ENCODE measurements around the gene KMO. TPM values are rescaled to one million over a fixed set of nuclear protein-coding genes. Genes with fewer than 3 reads are reported as not detected.
A peak's percentile ranks its signal among the peaks of the same experiment; 100 is the strongest.

KMO gene
- total RNA-seq, 2 donors from 2014 or later: 0.63 to 0.81 TPM

- H3K9me3 ChIP-seq: no peaks in the 10 kb centered on the region
- H3K4me3 ChIP-seq: no peak overlapping the region
- no peak for DNase-seq (ENCODE audit: low spot score)
- H3K27ac ChIP-seq: no peak overlapping the region
- H3K36me3 ChIP-seq: no peaks in the 10 kb centered on the region
- no peak for ATAC-seq (ENCODE audit: insufficient number of reproducible peaks, low FRiP score, low read depth)
- no peaks in the 10 kb centered on the region for H3K27me3 ChIP-seq (replicated peaks; ENCODE audit: insufficient read depth)
- no peaks in the 10 kb centered on the region for H3K4me1 ChIP-seq (ENCODE audit: control insufficient read depth in 1 of 2, low read depth in 2 of 2)
- TF ChIP-seq CTCF (IDR thresholded peaks at IDR 0.05): no peak
Measured at GRCh38 chr1:241527146-241527545, 5.0 kb upstream of the KMO start.

- Histone ChIP-seq H3K27ac (no peak overlapping the region), H3K36me3 (no peaks in the 10 kb centered on the region), H3K4me3 (peak overlapping the region; percentile 59), H3K9me3 (no peaks in the 10 kb centered on the region), H3K4me1 (ENCODE audit: control insufficient read depth in 1 of 2, low read depth in 2 of 2) (no peaks in the 10 kb centered on the region), H3K27me3 (replicated peaks; ENCODE audit: insufficient read depth) (no peaks in the 10 kb centered on the region)
- ATAC-seq (ENCODE audit: insufficient number of reproducible peaks, low FRiP score, low read depth): no peak
- TF ChIP-seq CTCF (IDR thresholded peaks at IDR 0.05): peak; percentile 32
- DNase-seq (ENCODE audit: low spot score): no peak
Measured at GRCh38 chr1:241531195-241532161, 700 bp upstream of the KMO start.

- no peak for TF ChIP-seq CTCF (IDR thresholded peaks at IDR 0.05)
- no peak overlapping the region for H3K4me3 ChIP-seq
- ATAC-seq (ENCODE audit: insufficient number of reproducible peaks, low FRiP score, low read depth): no peak
Measured at GRCh38 chr1:241532864-241533263, 686 bp downstream of the KMO start.

GRCh38 chr1:241533326-241534115, 1.3 kb downstream of the KMO start:
- no peaks in the 10 kb centered on the region for H3K4me1 ChIP-seq (ENCODE audit: control insufficient read depth in 1 of 2, low read depth in 2 of 2)
- ATAC-seq (ENCODE audit: insufficient number of reproducible peaks, low FRiP score, low read depth) (no peak), DNase-seq (ENCODE audit: low spot score) (no peak)
- H3K4me3 ChIP-seq: no peak overlapping the region
- H3K36me3 ChIP-seq: no peaks in the 10 kb centered on the region
- no peak overlapping the region for H3K27ac ChIP-seq
- H3K27me3 ChIP-seq (replicated peaks; ENCODE audit: insufficient read depth): no peaks in the 10 kb centered on the region
- TF ChIP-seq CTCF (IDR thresholded peaks at IDR 0.05): no peak
- no peaks in the 10 kb centered on the region for H3K9me3 ChIP-seq

More at GRCh38 chr1:241532864-241533263, 686 bp downstream of the KMO start:
- Histone ChIP-seq H3K36me3 (no peaks in the 10 kb centered on the region), H3K9me3 (no peaks in the 10 kb centered on the region), H3K27me3 (replicated peaks; ENCODE audit: insufficient read depth) (no peaks in the 10 kb centered on the region), H3K27ac (no peak overlapping the region), H3K4me1 (ENCODE audit: control insufficient read depth in 1 of 2, low read depth in 2 of 2) (no peaks in the 10 kb centered on the region)
- DNase-seq (ENCODE audit: low spot score): no peak

GRCh38 chr1:241536304-241536703, 4.1 kb downstream of the KMO start:
- H3K27me3 ChIP-seq (replicated peaks; ENCODE audit: insufficient read depth): no peaks in the 10 kb centered on the region
- no peak for DNase-seq (ENCODE audit: low spot score)
- no peaks in the 10 kb centered on the region for H3K4me1 ChIP-seq (ENCODE audit: control insufficient read depth in 1 of 2, low read depth in 2 of 2)
- no peak overlapping the region for H3K4me3 ChIP-seq
- no peak for ATAC-seq (ENCODE audit: insufficient number of reproducible peaks, low FRiP score, low read depth)
- H3K27ac ChIP-seq: no peak overlapping the region
- no peaks in the 10 kb centered on the region for H3K36me3 ChIP-seq
- no peak for TF ChIP-seq CTCF (IDR thresholded peaks at IDR 0.05)
- H3K9me3 ChIP-seq: no peaks in the 10 kb centered on the region
